ENCODE data around the gene ZFAND4. TPM values are rescaled to one million over a fixed set of nuclear protein-coding genes. Genes with fewer than 3 reads are reported as not detected.

ZFAND4 gene
- total RNA-seq, 1 donor from 2014 or later, result 11.7 TPM

DNA sequence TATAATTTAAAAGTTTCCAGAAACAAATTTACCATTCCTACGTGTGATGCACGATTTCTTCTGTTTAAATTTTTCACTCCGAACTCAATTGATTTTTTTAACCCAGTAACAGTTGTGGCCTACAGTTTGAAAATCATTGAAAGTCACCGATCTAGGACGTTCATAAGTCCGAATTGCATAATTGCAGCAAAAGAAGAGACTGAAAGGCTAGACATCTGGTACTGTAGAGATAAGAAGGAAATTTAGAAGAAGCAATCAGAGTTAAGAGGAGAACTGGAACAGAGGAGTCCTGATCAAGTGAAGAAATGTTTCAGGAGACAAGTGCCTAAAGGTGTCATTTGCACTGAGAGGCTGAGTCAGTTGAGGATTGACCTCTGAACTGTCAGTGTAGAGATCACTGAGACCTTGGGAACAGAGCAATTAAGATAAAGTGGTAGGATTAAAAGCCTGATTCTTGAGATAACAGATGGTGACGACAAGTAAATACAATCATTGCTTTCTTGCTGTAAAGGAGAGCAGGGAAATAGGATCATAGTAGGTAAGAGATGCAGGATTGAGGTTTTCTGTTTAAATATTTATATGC lies 73.5 kb downstream of the ZFAND4 start:
- Mint-ChIP-seq H3K27me3 (ENCODE audit: unreplicated experiment) (no peaks in the 10 kb centered on the region), H3K4me3 (ENCODE audit: unreplicated experiment) (no peak overlapping the region), H3K27ac (ENCODE audit: unreplicated experiment) (no peak overlapping the region), H3K4me1 (ENCODE audit: unreplicated experiment) (peaks cover 4% of the 10 kb centered on the region), H3K9me3 (ENCODE audit: unreplicated experiment) (no peaks in the 10 kb centered on the region), H3K36me3 (ENCODE audit: unreplicated experiment) (no peaks in the 10 kb centered on the region)
- TF ChIP-seq CTCF (IDR thresholded peaks at IDR 0.05), result no peak
- no peak for DNase-seq (ENCODE audit: extremely low spot score, unreplicated experiment)

DNA sequence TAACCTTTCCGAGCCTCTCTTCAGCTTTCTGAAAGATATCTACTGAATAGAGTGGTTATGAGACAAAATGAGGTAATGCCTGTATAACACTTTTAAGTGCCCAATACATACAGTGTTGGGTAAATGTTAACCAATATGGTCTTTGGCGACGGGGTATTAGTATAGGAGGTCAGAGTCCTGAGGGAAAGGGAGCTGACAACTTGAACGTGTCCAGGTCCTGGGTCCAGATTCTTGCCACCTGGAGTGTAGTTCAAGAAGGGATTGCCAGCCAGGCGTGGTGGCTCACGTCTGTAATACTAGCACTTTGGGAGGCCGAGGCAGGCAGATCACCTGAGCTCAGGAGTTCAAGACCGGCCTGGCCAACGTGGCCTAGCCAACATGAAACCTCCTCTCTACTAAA lies 76.0 kb downstream of the ZFAND4 start:
- Mint-ChIP-seq H3K9me3 (ENCODE audit: unreplicated experiment) (no peaks in the 10 kb centered on the region), H3K4me3 (ENCODE audit: unreplicated experiment) (no peak overlapping the region), H3K36me3 (ENCODE audit: unreplicated experiment) (no peaks in the 10 kb centered on the region), H3K27me3 (ENCODE audit: unreplicated experiment) (no peaks in the 10 kb centered on the region), H3K4me1 (ENCODE audit: unreplicated experiment) (peaks cover 24% of the 10 kb centered on the region), H3K27ac (ENCODE audit: unreplicated experiment) (no peak overlapping the region)
- TF ChIP-seq CTCF (IDR thresholded peaks at IDR 0.05), result no peak
- no peak for DNase-seq (ENCODE audit: extremely low spot score, unreplicated experiment)

DNA sequence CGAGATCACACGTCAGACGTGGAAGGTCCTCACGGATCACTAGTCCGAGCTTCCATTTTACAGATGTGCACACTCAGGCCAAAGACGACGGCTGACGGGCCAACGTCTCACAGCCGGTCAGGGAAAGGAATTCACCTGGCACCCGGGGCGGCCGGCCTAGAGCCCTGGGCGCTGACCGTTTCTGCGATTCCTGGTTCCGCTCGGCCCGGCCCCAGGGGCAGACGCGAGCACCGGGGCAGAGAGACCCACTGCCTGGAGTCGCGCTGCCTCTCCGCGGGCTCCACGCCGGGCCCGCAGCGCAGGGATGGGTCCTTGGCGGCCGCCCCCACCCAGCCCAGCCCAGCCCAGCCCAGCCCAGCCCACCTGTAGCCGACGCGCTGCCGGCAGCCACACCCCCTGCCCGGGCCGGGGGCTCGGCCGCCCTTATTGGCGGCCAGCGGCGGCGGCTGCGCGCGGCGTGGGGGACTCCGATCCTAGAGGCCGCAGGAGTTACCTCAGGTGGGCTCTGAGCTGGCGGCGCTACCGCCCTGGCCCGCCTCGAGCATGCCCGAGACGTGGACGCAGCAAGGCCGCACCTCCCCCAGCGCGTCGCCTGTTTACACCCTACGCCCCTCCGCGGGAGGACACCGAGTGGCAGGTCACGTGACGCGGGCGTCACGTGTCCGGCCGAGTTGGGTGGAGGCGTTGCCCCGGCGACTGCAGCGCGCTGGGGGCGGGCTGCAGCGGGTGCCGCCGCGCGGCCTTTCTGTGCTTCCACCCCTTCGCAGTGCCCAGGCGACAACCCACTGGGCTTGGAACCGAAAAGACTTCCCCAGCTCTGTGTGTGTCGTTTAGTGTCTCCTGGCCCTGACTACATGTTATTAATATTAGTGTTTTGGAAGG lies 78.1 kb downstream of the ZFAND4 start:
- no peak for TF ChIP-seq CTCF (IDR thresholded peaks at IDR 0.05)
- peaks cover 24% of the 10 kb centered on the region for H3K4me1 Mint-ChIP-seq (ENCODE audit: unreplicated experiment)
- peaks cover 4% of the 10 kb centered on the region for H3K9me3 Mint-ChIP-seq (ENCODE audit: unreplicated experiment)
- peak; percentile 97 for DNase-seq (ENCODE audit: extremely low spot score, unreplicated experiment)
- H3K27me3 Mint-ChIP-seq (ENCODE audit: unreplicated experiment), result no peaks in the 10 kb centered on the region
- peak overlapping the region; percentile 88 for H3K4me3 Mint-ChIP-seq (ENCODE audit: unreplicated experiment)
- peak overlapping the region; percentile 90 for H3K27ac Mint-ChIP-seq (ENCODE audit: unreplicated experiment)
- peaks cover 7% of the 10 kb centered on the region for H3K36me3 Mint-ChIP-seq (ENCODE audit: unreplicated experiment)

DNA sequence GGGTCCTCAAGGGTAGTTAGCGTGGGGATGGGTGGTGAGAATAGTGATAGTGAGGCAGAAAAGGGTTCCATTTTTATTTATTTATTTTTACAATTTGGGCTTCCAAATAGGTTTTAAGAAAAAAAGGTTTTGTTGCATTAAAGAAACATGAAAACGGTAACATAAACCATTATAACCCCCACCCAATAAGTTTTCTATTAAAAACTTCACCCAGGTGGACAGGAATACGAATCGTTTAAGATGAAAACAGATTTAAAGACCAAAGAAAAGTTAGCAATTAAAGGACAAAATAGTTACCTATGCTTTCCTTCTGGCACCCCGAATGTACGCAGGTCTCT lies 78.7 kb downstream of the ZFAND4 start:
- H3K27ac Mint-ChIP-seq (ENCODE audit: unreplicated experiment), result peak overlapping the region; percentile 71
- DNase-seq (ENCODE audit: extremely low spot score, unreplicated experiment), result no peak
- no peak for TF ChIP-seq CTCF (IDR thresholded peaks at IDR 0.05)
- peaks cover 24% of the 10 kb centered on the region for H3K4me1 Mint-ChIP-seq (ENCODE audit: unreplicated experiment)
- H3K4me3 Mint-ChIP-seq (ENCODE audit: unreplicated experiment), result peak overlapping the region; percentile 88
- H3K27me3 Mint-ChIP-seq (ENCODE audit: unreplicated experiment), result no peaks in the 10 kb centered on the region
- peaks cover 7% of the 10 kb centered on the region for H3K36me3 Mint-ChIP-seq (ENCODE audit: unreplicated experiment)
- H3K9me3 Mint-ChIP-seq (ENCODE audit: unreplicated experiment), result peaks cover 4% of the 10 kb centered on the region

DNA sequence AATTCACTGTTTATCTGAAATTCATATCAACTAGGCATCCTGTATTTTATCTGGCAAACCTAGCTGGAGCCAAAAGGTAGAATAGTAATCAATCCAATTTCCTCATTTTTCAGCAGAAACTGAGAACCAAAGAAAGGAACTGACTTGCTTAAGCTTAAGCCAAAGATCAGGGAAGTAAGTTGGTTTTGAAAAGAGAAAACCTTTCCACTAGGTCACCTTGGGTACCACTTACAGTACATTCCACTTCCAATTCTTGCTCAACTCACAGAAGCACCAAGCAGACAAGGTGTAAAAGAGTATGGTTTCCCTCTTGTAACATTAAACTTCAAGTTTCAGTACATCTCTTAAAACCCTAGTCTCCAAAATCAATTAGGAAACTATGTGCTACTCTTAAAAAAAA lies 79.6 kb downstream of the ZFAND4 start:
- peak overlapping the region; percentile 88 for H3K4me3 Mint-ChIP-seq (ENCODE audit: unreplicated experiment)

More for the DNA sequence above, 79.6 kb downstream of the ZFAND4 start:
- no peaks in the 10 kb centered on the region for H3K27me3 Mint-ChIP-seq (ENCODE audit: unreplicated experiment)
- no peak for DNase-seq (ENCODE audit: extremely low spot score, unreplicated experiment)
- H3K36me3 Mint-ChIP-seq (ENCODE audit: unreplicated experiment), result peaks cover 7% of the 10 kb centered on the region
- peaks cover 4% of the 10 kb centered on the region for H3K9me3 Mint-ChIP-seq (ENCODE audit: unreplicated experiment)
- H3K4me1 Mint-ChIP-seq (ENCODE audit: unreplicated experiment), result peaks cover 24% of the 10 kb centered on the region
- TF ChIP-seq CTCF (IDR thresholded peaks at IDR 0.05), result no peak
- H3K27ac Mint-ChIP-seq (ENCODE audit: unreplicated experiment), result no peak overlapping the region

Measured in osteocyte (in vitro differentiated cells).